VCaP (cell line): ENCODE data around the gene MYO18B.

ENCODE experiments used
- H3K27ac ChIP-seq: fragments of 450-650 bp; 2 replicates; pipeline ENCODE4 v1.5.1; 2017
- TF ChIP-seq, protein P1 (sequence below): fragments of 450-650 bp; conservative IDR thresholded peaks from 2 replicates; pipeline ENCODE4 v1.5.1; 2017; ENCODE audit warnings: mild to moderate bottlenecking, moderate library complexity

MYO18B gene

DNA sequence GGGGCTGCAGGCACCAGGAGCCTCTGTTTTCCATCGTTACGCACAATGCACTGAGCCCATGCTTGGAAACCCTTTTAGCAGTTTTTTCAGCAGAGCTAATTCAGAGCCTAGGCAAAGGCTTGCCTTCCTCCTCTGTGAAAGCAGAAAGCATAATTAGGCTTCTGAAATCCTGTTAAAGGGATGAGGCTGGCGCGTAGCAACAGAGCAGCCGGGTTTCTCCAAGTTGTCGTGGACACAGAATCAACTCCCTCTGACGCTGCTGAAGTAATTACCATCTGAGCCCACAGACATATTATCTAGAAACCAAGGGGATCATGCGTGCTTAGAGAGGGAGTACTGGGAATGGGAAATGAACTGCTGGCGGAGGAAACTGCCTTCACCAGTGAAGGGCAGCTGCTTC, 85.4 kb downstream of the MYO18B start:
- TF ChIP-seq, protein P1, sequence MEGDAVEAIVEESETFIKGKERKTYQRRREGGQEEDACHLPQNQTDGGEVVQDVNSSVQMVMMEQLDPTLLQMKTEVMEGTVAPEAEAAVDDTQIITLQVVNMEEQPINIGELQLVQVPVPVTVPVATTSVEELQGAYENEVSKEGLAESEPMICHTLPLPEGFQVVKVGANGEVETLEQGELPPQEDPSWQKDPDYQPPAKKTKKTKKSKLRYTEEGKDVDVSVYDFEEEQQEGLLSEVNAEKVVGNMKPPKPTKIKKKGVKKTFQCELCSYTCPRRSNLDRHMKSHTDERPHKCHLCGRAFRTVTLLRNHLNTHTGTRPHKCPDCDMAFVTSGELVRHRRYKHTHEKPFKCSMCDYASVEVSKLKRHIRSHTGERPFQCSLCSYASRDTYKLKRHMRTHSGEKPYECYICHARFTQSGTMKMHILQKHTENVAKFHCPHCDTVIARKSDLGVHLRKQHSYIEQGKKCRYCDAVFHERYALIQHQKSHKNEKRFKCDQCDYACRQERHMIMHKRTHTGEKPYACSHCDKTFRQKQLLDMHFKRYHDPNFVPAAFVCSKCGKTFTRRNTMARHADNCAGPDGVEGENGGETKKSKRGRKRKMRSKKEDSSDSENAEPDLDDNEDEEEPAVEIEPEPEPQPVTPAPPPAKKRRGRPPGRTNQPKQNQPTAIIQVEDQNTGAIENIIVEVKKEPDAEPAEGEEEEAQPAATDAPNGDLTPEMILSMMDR = no peak

DNA sequence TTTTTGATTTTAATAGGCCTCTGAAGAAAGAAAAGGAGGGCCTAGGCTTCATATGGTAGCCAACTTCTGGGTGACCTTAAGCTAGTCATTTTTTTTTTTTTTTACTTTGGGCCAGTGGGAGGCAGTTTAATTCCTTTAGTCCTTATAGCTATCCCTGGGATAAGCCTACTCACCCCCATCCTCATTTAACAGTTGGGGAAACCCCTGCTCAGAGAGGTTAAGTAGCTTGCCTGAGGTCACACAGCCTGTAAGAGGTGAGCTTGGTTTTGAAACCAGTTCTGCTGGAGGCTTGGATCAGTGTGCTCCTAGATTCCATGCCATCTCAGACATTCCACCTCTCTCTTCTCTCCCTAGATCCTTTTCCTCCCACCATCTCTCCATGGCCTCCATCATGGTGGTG, 86.4 kb downstream of the MYO18B start:
- no peak overlapping the region for H3K27ac ChIP-seq
- TF ChIP-seq, protein P1 = no peak

More for the DNA sequence above, 85.4 kb downstream of the MYO18B start:
- no peak overlapping the region for H3K27ac ChIP-seq

DNA sequence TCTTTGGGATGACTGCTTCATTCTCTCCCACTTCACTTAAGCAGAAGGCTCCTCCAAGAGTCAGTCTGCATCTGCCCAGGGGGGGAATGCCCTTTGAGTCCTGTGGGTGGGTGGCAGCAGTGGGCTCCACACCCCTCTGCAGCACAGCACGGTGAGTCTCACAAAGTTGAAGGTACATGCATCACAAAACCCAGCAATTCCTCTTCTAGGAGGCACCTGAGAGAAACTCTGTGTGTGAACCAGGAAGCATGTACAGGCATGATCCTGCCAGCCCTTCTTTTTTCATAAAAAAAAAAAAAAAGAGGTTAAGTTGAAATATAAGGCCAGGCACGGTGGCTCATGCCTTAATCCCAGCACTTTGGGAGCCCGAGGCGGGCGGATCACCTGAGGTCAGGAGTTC, 87.2 kb downstream of the MYO18B start:
- no peak overlapping the region for H3K27ac ChIP-seq
- TF ChIP-seq, protein P1 = no peak

DNA sequence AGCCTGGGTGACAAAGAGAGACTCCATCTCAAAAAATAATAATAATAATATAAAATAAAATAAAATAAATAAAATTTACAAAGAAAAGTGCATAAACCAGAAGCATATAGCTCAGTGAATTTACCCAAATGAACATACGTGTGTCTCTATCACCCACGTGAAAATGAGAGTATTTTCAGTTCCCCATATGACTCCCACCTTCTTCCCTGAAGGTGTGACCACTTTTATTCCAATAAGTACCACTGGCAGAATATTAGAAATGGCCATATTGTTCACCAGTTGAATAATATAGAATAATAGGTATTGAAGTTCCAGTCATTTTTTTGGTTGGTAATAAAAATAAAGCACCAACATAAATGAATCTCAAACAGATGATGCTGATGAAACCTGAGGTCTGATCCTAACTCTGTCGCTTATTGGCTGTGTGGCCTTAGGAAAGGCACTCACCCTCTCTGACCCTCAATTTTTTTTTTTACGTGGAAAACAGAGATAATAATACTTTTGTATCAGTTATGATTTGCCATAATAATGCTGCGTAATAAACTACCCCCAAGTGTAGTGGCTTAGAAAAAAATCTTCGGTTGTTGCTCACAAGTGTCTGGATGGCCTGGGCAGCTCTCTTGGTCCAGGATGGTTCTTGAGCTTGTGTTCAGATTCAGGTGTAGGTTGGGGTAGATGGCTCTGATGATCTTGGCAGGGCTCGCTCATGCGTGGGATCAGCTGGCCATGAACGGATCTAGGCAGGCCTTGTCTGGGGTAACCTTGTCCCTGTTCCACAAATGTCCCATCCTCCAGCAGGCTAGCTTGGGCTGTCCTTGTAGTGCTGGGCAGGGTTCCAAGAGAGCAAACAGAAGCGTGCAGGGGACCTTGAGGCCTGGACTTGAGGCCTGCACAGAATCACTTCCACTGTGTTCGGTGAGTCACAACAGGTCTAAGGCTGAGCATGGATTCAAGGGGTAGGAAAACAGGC, 88.1 kb downstream of the MYO18B start:
- H3K27ac ChIP-seq = no peak overlapping the region
- TF ChIP-seq, protein P1 = no peak

DNA sequence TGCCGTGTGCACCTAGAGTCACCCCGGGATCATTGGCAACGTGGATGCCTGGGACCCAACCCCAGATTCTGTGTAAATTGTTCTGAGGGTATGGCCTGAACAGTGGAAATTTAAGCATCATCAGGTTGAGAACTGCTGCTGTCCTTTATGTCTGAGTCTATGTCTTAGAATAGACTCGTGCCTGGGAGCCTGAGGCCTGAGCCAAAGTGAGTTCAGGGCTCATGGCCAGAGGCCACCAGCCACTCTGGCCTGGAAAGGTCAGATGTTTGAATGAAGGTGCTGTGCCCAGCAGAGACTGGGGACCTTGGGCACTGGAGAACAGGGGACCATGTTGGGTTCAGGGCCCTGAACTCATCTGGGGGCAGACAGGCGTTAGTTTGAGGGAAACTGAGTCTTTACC, 91.1 kb downstream of the MYO18B start:
- TF ChIP-seq, protein P1 = no peak
- H3K27ac ChIP-seq = no peak overlapping the region

DNA sequence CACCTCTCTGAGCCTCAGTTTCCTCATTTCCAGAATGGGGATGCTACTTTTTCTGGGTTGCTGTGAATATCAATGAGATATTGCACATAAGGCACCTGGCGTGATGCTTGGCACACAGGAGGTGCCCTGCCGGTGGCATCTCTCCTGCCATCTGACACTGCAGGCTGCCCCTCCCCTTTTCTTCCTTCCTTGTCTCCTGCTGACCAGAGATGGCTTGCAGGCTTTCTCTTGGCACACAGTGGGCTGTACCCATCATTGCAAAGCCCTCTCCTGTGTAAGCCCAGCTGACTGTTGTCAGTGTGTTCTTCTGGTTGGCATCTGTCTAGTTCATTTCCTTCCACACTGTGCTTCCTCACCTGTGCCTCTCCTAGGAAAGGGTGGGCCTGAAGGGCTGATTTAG, 91.7 kb downstream of the MYO18B start:
- TF ChIP-seq, protein P1 = no peak
- no peak overlapping the region for H3K27ac ChIP-seq

DNA sequence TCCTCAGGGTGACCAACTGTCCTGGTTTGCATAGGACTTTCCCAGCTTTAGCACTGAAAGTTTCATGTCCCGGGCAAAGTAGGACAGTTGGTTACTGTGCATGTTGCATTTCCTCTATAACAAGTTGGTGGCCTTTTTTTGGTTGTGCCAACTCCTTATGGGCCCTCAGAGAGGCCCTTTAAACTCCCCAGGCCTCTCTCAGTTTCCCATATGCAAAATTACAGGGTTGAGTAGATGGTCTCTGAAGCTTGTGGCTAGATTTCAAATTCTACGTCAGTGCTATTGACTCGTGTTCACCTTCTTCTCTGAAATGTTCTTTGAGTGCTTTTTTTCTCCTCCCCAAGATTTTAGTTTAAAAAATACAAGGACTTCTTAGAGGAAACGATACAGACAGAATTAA, 92.5 kb downstream of the MYO18B start:
- no peak overlapping the region for H3K27ac ChIP-seq
- TF ChIP-seq, protein P1 = no peak
